Mesenchymal stem cell (in vitro differentiated cells and primary cell): Measurements from ENCODE around the gene ONECUT1.

Experiments used
- DNase-seq: peaks from one replicate; pipeline ENCODE4 v3.0.0-alpha.2; 2013
- H2AFZ ChIP-seq: one replicate; pipeline ENCODE4 v1.6.1; 2013; ENCODE audit warnings: low read depth, mild to moderate bottlenecking, control low read depth, inconsistent platforms, low read length, moderate library complexity
- H2AK5ac ChIP-seq: 2 replicates; pipeline ENCODE4 v1.6.1; 2013; ENCODE audit warnings: low read length, moderate library complexity, mild to moderate bottlenecking, inconsistent platforms; ENCODE audit not compliant: severe bottlenecking
- H2BK120ac ChIP-seq: one replicate; pipeline ENCODE4 v1.6.1; 2013; ENCODE audit warnings: low read depth, mild to moderate bottlenecking, inconsistent platforms, low read length, moderate library complexity
- H2BK12ac ChIP-seq, 2 experiments: one replicate each; pipeline ENCODE4 v1.6.1; 2013; ENCODE audit warnings: inconsistent platforms in 2 of 2, low read length in 2 of 2, mild to moderate bottlenecking in 2 of 2, moderate library complexity in 2 of 2, control low read depth in 1 of 2
- H2BK15ac ChIP-seq: one replicate; pipeline ENCODE4 v1.6.1; 2013; ENCODE audit warnings: mild to moderate bottlenecking, low read depth, inconsistent platforms; ENCODE audit not compliant: poor library complexity, severe bottlenecking
- H2BK5ac ChIP-seq: 2 replicates; pipeline ENCODE4 v1.6.1; 2013; ENCODE audit warnings: low read depth, mild to moderate bottlenecking, low read length, control low read depth, inconsistent platforms; ENCODE audit not compliant: poor library complexity, severe bottlenecking
- H3K14ac ChIP-seq, 2 experiments: one replicate each; pipeline ENCODE4 v1.6.1; 2013; ENCODE audit warnings: inconsistent platforms in 2 of 2, low read length in 2 of 2, control low read depth in 1 of 2, mild to moderate bottlenecking in 1 of 2, moderate library complexity in 1 of 2
- H3K18ac ChIP-seq, 2 experiments: one replicate each; pipeline ENCODE4 v1.6.1; 2013; ENCODE audit warnings: inconsistent platforms in 2 of 2, low read length in 2 of 2, control low read depth in 1 of 2, low read depth in 1 of 2, mild to moderate bottlenecking in 1 of 2
- H3K23ac ChIP-seq, 2 experiments: one replicate each; pipeline ENCODE4 v1.6.1; 2013; ENCODE audit warnings: inconsistent platforms in 2 of 2, low read length in 2 of 2, mild to moderate bottlenecking in 2 of 2, moderate library complexity in 2 of 2, control low read depth in 1 of 2
- H3K27ac ChIP-seq: 2 replicates; pipeline ENCODE4 v1.5.1; 2013; ENCODE audit warnings: mild to moderate bottlenecking, moderate library complexity, low read length, control low read depth, inconsistent platforms; ENCODE audit not compliant: poor library complexity, severe bottlenecking
- H3K27me3 ChIP-seq, 2 experiments: 2 replicates each; pipeline versions ENCODE4 v1.6.1 to v1.7.0; 2013; ENCODE audit warnings: low read length in 2 of 2, mild to moderate bottlenecking in 2 of 2, moderate library complexity in 2 of 2, control low read depth in 1 of 2, inconsistent platforms in 1 of 2; ENCODE audit not compliant: control insufficient read depth in 1 of 2, insufficient read depth in 1 of 2
- H3K36me3 ChIP-seq, 2 experiments: 2 replicates each; pipeline versions ENCODE4 v1.6.1 to v1.7.0; 2013; ENCODE audit warnings: low read length in 2 of 2, control low read depth in 1 of 2, inconsistent platforms in 1 of 2, low read depth in 1 of 2, mild to moderate bottlenecking in 1 of 2; ENCODE audit not compliant: insufficient read depth in 2 of 2, control insufficient read depth in 1 of 2
- H3K4ac ChIP-seq, 2 experiments: one replicate each; pipeline ENCODE4 v1.6.1; 2013; ENCODE audit warnings: inconsistent platforms in 2 of 2, low read length in 2 of 2, mild to moderate bottlenecking in 2 of 2, moderate library complexity in 2 of 2, control low read depth in 1 of 2, low read depth in 1 of 2
- H3K4me1 ChIP-seq: 2 replicates; pipeline ENCODE4 v1.6.1; 2013; ENCODE audit warnings: low read depth, low read length, control low read depth; ENCODE audit not compliant: control insufficient read depth, insufficient read depth
- H3K4me2 ChIP-seq: 2 replicates; pipeline ENCODE4 v1.6.1; 2013; ENCODE audit warnings: low read length, mild to moderate bottlenecking, inconsistent platforms; ENCODE audit not compliant: poor library complexity, severe bottlenecking
- H3K4me3 ChIP-seq, 2 experiments: 2 replicates each; pipeline versions ENCODE4 v1.5.1 to v1.7.0; 2013; ENCODE audit warnings: low read length in 2 of 2, mild to moderate bottlenecking in 2 of 2, control low read depth in 1 of 2, low read depth in 1 of 2; ENCODE audit not compliant: insufficient read depth in 1 of 2
- H3K79me1 ChIP-seq: replicated peaks from 2 replicates; pipeline ENCODE4 v1.6.1; 2013; ENCODE audit warnings: mild to moderate bottlenecking, control low read depth, low read length, inconsistent platforms; ENCODE audit not compliant: poor library complexity, severe bottlenecking
- H3K9ac ChIP-seq: 2 replicates; pipeline ENCODE4 v1.7.0; 2013; ENCODE audit warnings: mild to moderate bottlenecking, low read length, moderate library complexity
- H3K9me3 ChIP-seq: 2 replicates; pipeline ENCODE4 v1.7.0; 2013; ENCODE audit warnings: mild to moderate bottlenecking, low read length; ENCODE audit not compliant: control insufficient read depth
- H4K8ac ChIP-seq: one replicate; pipeline ENCODE4 v1.6.1; 2013; ENCODE audit warnings: inconsistent platforms, mild to moderate bottlenecking, low read length, moderate library complexity
- H4K91ac ChIP-seq: one replicate; pipeline ENCODE4 v1.6.1; 2013; ENCODE audit warnings: mild to moderate bottlenecking, low read length, inconsistent platforms
- WGBS: methylation state at CpG from one replicate; pipeline ENCODE4 v1.1.7; 2013; ENCODE audit warnings: mixed read lengths; 5-methylcytosine and 5-hydroxymethylcytosine counted together

Gene ONECUT1

GRCh38 chr15:52726195-52726594 lies 63.9 kb downstream of the ONECUT1 start:
- DNase-seq, result no peak
- H4K8ac ChIP-seq, result no peak overlapping the region
- H2BK12ac ChIP-seq, result no peak overlapping the region
- no peak overlapping the region for H3K18ac ChIP-seq
- H3K4me1 ChIP-seq, result peaks cover 1% of the 10 kb centered on the region
- no peak overlapping the region for H2AFZ ChIP-seq
- no peak overlapping the region for H4K91ac ChIP-seq
- H2BK120ac ChIP-seq, result no peak overlapping the region
- H3K9me3 ChIP-seq, result no peaks in the 10 kb centered on the region
- no peaks in the 10 kb centered on the region for H3K36me3 ChIP-seq
- no peak overlapping the region for H2BK5ac ChIP-seq
- H3K79me1 ChIP-seq, result no peaks in the 10 kb centered on the region
- H2BK15ac ChIP-seq, result no peak overlapping the region
- H2AK5ac ChIP-seq, result no peak overlapping the region
- H3K4me3 ChIP-seq, result no peak overlapping the region
- H3K9ac ChIP-seq, result no peak overlapping the region
- H3K14ac ChIP-seq, result no peak overlapping the region
- H3K4ac ChIP-seq, result no peak overlapping the region
- WGBS, result no CpG with 5 or more reads among the region's 2 CpGs
- H3K27me3 ChIP-seq, result peaks cover 0 to 3% of the 10 kb centered on the region in 2 experiments
- H3K27ac ChIP-seq, result no peak overlapping the region
- H3K23ac ChIP-seq, result no peak overlapping the region
- H3K4me2 ChIP-seq, result no peak overlapping the region

GRCh38 chr15:52718551-52718950 lies 71.6 kb downstream of the ONECUT1 start:
- H3K14ac ChIP-seq, result no peak overlapping the region
- H2BK12ac ChIP-seq, result no peak overlapping the region
- no peak overlapping the region for H3K27ac ChIP-seq
- H3K79me1 ChIP-seq, result no peaks in the 10 kb centered on the region
- no peak overlapping the region for H2AFZ ChIP-seq
- no peak overlapping the region for H2AK5ac ChIP-seq
- no peak overlapping the region for H4K8ac ChIP-seq
- no peak overlapping the region for H3K9ac ChIP-seq
- no peaks in the 10 kb centered on the region for H3K9me3 ChIP-seq
- no peak overlapping the region for H4K91ac ChIP-seq
- no peaks in the 10 kb centered on the region for H3K36me3 ChIP-seq
- H3K27me3 ChIP-seq, result peaks cover 0 to 4% of the 10 kb centered on the region in 2 experiments
- no peak overlapping the region for H3K4me2 ChIP-seq
- H3K4ac ChIP-seq, result no peak overlapping the region
- H2BK15ac ChIP-seq, result no peak overlapping the region
- H3K4me1 ChIP-seq, result no peaks in the 10 kb centered on the region
- WGBS, result no CpG with 5 or more reads among the region's 2 CpGs
- no peak overlapping the region for H3K4me3 ChIP-seq
- no peak overlapping the region for H3K23ac ChIP-seq
- H2BK5ac ChIP-seq, result no peak overlapping the region
- H3K18ac ChIP-seq, result no peak overlapping the region
- no peak for DNase-seq
- H2BK120ac ChIP-seq, result no peak overlapping the region

- no peak for DNase-seq
- H3K4me3 ChIP-seq, result no peak overlapping the region
- no peak overlapping the region for H2AK5ac ChIP-seq
- H3K14ac ChIP-seq, result no peak overlapping the region
- H3K36me3 ChIP-seq, result no peaks in the 10 kb centered on the region
- no peak overlapping the region for H4K91ac ChIP-seq
- no peak overlapping the region for H3K9ac ChIP-seq
- H2BK15ac ChIP-seq, result no peak overlapping the region
- no peaks in the 10 kb centered on the region for H3K79me1 ChIP-seq
- H3K4me1 ChIP-seq, result no peaks in the 10 kb centered on the region
- peaks cover 0 to 4% of the 10 kb centered on the region in 2 experiments for H3K27me3 ChIP-seq
- no peak overlapping the region for H2BK5ac ChIP-seq
- no peak overlapping the region for H3K27ac ChIP-seq
- no peak overlapping the region for H3K23ac ChIP-seq
- no peak overlapping the region for H3K4me2 ChIP-seq
- H3K18ac ChIP-seq, result no peak overlapping the region
- no peak overlapping the region for H2BK120ac ChIP-seq
- 82% methylated on average over 6 of the region's 6 CpGs for WGBS
- no peaks in the 10 kb centered on the region for H3K9me3 ChIP-seq
- H3K4ac ChIP-seq, result no peak overlapping the region
- no peak overlapping the region for H2BK12ac ChIP-seq
- H4K8ac ChIP-seq, result no peak overlapping the region
- no peak overlapping the region for H2AFZ ChIP-seq
These were observed 72.2 kb downstream of the ONECUT1 start for GRCh38 chr15:52717924-52718323.

GRCh38 chr15:52717481-52717880 lies 72.7 kb downstream of the ONECUT1 start:
- no peak overlapping the region for H3K4me2 ChIP-seq
- H2BK5ac ChIP-seq, result no peak overlapping the region
- no peak for DNase-seq
- WGBS, result 86% methylated on average over 4 of the region's 6 CpGs
- H4K8ac ChIP-seq, result no peak overlapping the region
- H3K27ac ChIP-seq, result no peak overlapping the region
- peaks cover 0 to 4% of the 10 kb centered on the region in 2 experiments for H3K27me3 ChIP-seq
- H3K23ac ChIP-seq, result no peak overlapping the region
- H3K36me3 ChIP-seq, result no peaks in the 10 kb centered on the region
- H3K4me3 ChIP-seq, result no peak overlapping the region
- H2AK5ac ChIP-seq, result no peak overlapping the region
- no peak overlapping the region for H3K18ac ChIP-seq
- H2BK12ac ChIP-seq, result no peak overlapping the region
- no peak overlapping the region for H2BK120ac ChIP-seq
- no peak overlapping the region for H4K91ac ChIP-seq
- no peaks in the 10 kb centered on the region for H3K79me1 ChIP-seq
- H3K4me1 ChIP-seq, result no peaks in the 10 kb centered on the region
- no peak overlapping the region for H3K9ac ChIP-seq
- H2BK15ac ChIP-seq, result no peak overlapping the region
- no peak overlapping the region for H3K4ac ChIP-seq
- H2AFZ ChIP-seq, result no peak overlapping the region
- no peak overlapping the region for H3K14ac ChIP-seq
- no peaks in the 10 kb centered on the region for H3K9me3 ChIP-seq
